GM21576 (cell line): ENCODE measurements around the gene CPNE5.

Experiments
- ATAC-seq: cut with Tn5 transposase; IDR thresholded peaks from one replicate; pipeline ENCODE4 v1.9.1; 2021; ENCODE audit warnings: mild to moderate bottlenecking, moderate library complexity; ENCODE audit not compliant: unreplicated experiment

CPNE5 gene

GRCh38 chr6:36858407-36858981 is 19.2 kb upstream of the CPNE5 start:
- ATAC-seq: no peak

- no peak for ATAC-seq
These were observed 18.1 kb upstream of the CPNE5 start for GRCh38 chr6:36857325-36857724.

GRCh38 chr6:36856277-36856676 is 17.0 kb upstream of the CPNE5 start:
- ATAC-seq: no peak

GRCh38 chr6:36855750-36856149 is 16.5 kb upstream of the CPNE5 start:
- ATAC-seq: no peak

GRCh38 chr6:36853325-36853724 is 14.1 kb upstream of the CPNE5 start:
- no peak for ATAC-seq

- ATAC-seq: no peak
These were observed 13.4 kb upstream of the CPNE5 start for GRCh38 chr6:36852481-36853147.

GRCh38 chr6:36851626-36852025 is 12.4 kb upstream of the CPNE5 start:
- no peak for ATAC-seq

- no peak for ATAC-seq
These were observed 11.9 kb upstream of the CPNE5 start for GRCh38 chr6:36851149-36851614.

GRCh38 chr6:36850021-36850420 is 10.8 kb upstream of the CPNE5 start:
- ATAC-seq: no peak

GRCh38 chr6:36848658-36849441 is 9.6 kb upstream of the CPNE5 start:
- ATAC-seq: no peak

GRCh38 chr6:36847991-36848390 is 8.7 kb upstream of the CPNE5 start:
- ATAC-seq: no peak

- no peak for ATAC-seq
These were observed 7.9 kb upstream of the CPNE5 start for GRCh38 chr6:36847152-36847551.

GRCh38 chr6:36845233-36845632 is 6.0 kb upstream of the CPNE5 start:
- ATAC-seq: no peak

GRCh38 chr6:36844232-36845170 is 5.3 kb upstream of the CPNE5 start:
- no peak for ATAC-seq

- no peak for ATAC-seq
These were observed 3.9 kb upstream of the CPNE5 start for GRCh38 chr6:36843170-36843569.

- ATAC-seq: no peak
These were observed 2.5 kb upstream of the CPNE5 start for GRCh38 chr6:36841756-36842155.

- no peak for ATAC-seq
These were observed 1.5 kb upstream of the CPNE5 start for GRCh38 chr6:36840432-36841403.

GRCh38 chr6:36839749-36840431 is 646 bp upstream of the CPNE5 start:
- no peak for ATAC-seq

- no peak for ATAC-seq
These were observed 1.6 kb downstream of the CPNE5 start for GRCh38 chr6:36837686-36838085.
